HEK293 (cell line): Measurements from ENCODE around the gene BRDT.

ENCODE experiments used
- CTCF ChIA-PET: fragments of 350-600 bp; formaldehyde crosslinking; extraction: SDS; loops from one replicate; lab custom pipeline; 2021; ENCODE audit warnings: antibody characterized with exemption; lab: Yijun Ruan, JAX
- POLR2A ChIA-PET: fragments of 300-600 bp; formaldehyde crosslinking; extraction: SDS; loops from one replicate; lab custom pipeline; 2020; ENCODE audit warnings: antibody characterized with exemption, inconsistent platforms; lab: Yijun Ruan, JAX
- H3K27ac ChIP-seq: fragments of 200-500 bp; sonication (Bioruptor generic); 2 replicates; pipeline ENCODE4 v1.5.1; 2014; ENCODE audit warnings: low read depth, low read length, control low read depth, inconsistent platforms; ENCODE audit errors: extremely low read depth
- H3K36me3 ChIP-seq, 2 experiments: fragments of 200-500 bp in 1 of 2; sonication (Bioruptor generic) in 1 of 2; 1 replicate in 1 of 2; 2 replicates in 1 of 2; pipeline ENCODE4 v1.5.1; 2014 to 2017; ENCODE audit warnings: inconsistent platforms in 2 of 2, low read length in 2 of 2; ENCODE audit not compliant: control insufficient read depth in 2 of 2, insufficient read depth in 1 of 2
- H3K4me1 ChIP-seq: fragments of 200-500 bp; sonication (Bioruptor generic); 2 replicates; pipeline ENCODE4 v1.5.1; 2014; ENCODE audit warnings: mild to moderate bottlenecking, low read length, inconsistent platforms; ENCODE audit not compliant: control insufficient read depth, insufficient read depth
- H3K4me3 ChIP-seq: 2 replicates; pipeline ENCODE4 v1.5.1; 2011; ENCODE audit warnings: low read depth, mild to moderate bottlenecking, control low read depth, low read length, moderate library complexity
- H3K9me3 ChIP-seq: fragments of 200-500 bp; sonication (Bioruptor generic); 2 replicates; pipeline ENCODE4 v1.5.1; 2014; ENCODE audit warnings: low read depth, low read length, inconsistent platforms; ENCODE audit not compliant: control insufficient read depth, insufficient read depth
- BCL11A ChIP-seq: fragments of 450-650 bp; formaldehyde crosslinking; IDR thresholded peaks from 2 replicates; pipeline ENCODE4 v1.5.1; 2016; ENCODE audit warnings: low read depth, missing biosample characterization, missing genetic modification characterization
- GLI4 ChIP-seq: fragments of 450-650 bp; formaldehyde crosslinking; IDR thresholded peaks from 2 replicates; pipeline ENCODE4 v1.5.1; 2016; ENCODE audit warnings: missing biosample characterization, missing genetic modification characterization
- WT1 ChIP-seq: fragments of 450-650 bp; formaldehyde crosslinking; IDR thresholded peaks from 2 replicates; pipeline ENCODE4 v1.5.1; 2016; ENCODE audit warnings: missing biosample characterization, missing genetic modification characterization
- YY2 ChIP-seq: fragments of 450-650 bp; formaldehyde crosslinking; IDR thresholded peaks from 2 replicates; pipeline ENCODE4 v1.5.1; 2016; ENCODE audit warnings: missing biosample characterization, missing genetic modification characterization
- ZFHX2 ChIP-seq: fragments of 450-650 bp; formaldehyde crosslinking; conservative IDR thresholded peaks from 2 replicates; pipeline ENCODE4 v1.5.1; 2016; ENCODE audit warnings: missing biosample characterization, missing genetic modification characterization
- ZFP41 ChIP-seq: fragments of 450-650 bp; formaldehyde crosslinking; IDR thresholded peaks from 2 replicates; pipeline ENCODE4 v1.5.1; 2016; ENCODE audit warnings: missing biosample characterization, missing genetic modification characterization, borderline replicate concordance
- ZIC2 ChIP-seq: fragments of 450-650 bp; formaldehyde crosslinking; IDR thresholded peaks from 2 replicates; pipeline ENCODE4 v1.5.1; 2016; ENCODE audit warnings: missing biosample characterization, missing genetic modification characterization
- ZNF10 ChIP-seq: fragments of 450-650 bp; formaldehyde crosslinking; IDR thresholded peaks from 2 replicates; pipeline ENCODE4 v1.5.1; 2017; ENCODE audit warnings: missing biosample characterization, missing genetic modification characterization
- ZNF174 ChIP-seq: fragments of 450-650 bp; formaldehyde crosslinking; IDR thresholded peaks from 2 replicates; pipeline ENCODE4 v1.5.0; 2017; ENCODE audit warnings: missing biosample characterization, mild to moderate bottlenecking, missing genetic modification characterization
- ZNF184 ChIP-seq: fragments of 450-650 bp; IDR thresholded peaks from 2 replicates; pipeline ENCODE4 v1.5.1; 2018; ENCODE audit warnings: missing biosample characterization, mild to moderate bottlenecking, missing genetic modification characterization
- ZNF24 ChIP-seq: fragments of 450-650 bp; formaldehyde crosslinking; IDR thresholded peaks from 2 replicates; pipeline ENCODE4 v1.5.1; 2016; ENCODE audit warnings: missing biosample characterization, missing genetic modification characterization
- ZNF391 ChIP-seq: fragments of 450-650 bp; formaldehyde crosslinking; IDR thresholded peaks from 2 replicates; pipeline ENCODE4 v1.5.1; 2016; ENCODE audit warnings: low read depth, missing biosample characterization, missing genetic modification characterization, borderline replicate concordance
- ZNF560 ChIP-seq: fragments of 450-650 bp; formaldehyde crosslinking; IDR thresholded peaks from 2 replicates; pipeline ENCODE4 v1.5.1; 2017; ENCODE audit warnings: missing biosample characterization, missing genetic modification characterization, borderline replicate concordance
- ZNF768 ChIP-seq: fragments of 450-650 bp; formaldehyde crosslinking; IDR thresholded peaks from 2 replicates; pipeline ENCODE4 v1.5.1; 2018; ENCODE audit warnings: missing biosample characterization, mild to moderate bottlenecking, missing genetic modification characterization
- TF ChIP-seq, protein P1 (sequence below): fragments of 450-650 bp; formaldehyde crosslinking; IDR thresholded peaks from 2 replicates; pipeline ENCODE4 v1.5.1; 2016; ENCODE audit warnings: missing biosample characterization, missing genetic modification characterization
- TF ChIP-seq, protein P2 (sequence below): fragments of 450-650 bp; formaldehyde crosslinking; IDR thresholded peaks from 2 replicates; pipeline ENCODE4 v1.5.1; 2017; ENCODE audit warnings: missing biosample characterization, missing genetic modification characterization
- TF ChIP-seq, protein P3 (sequence below): fragments of 450-650 bp; formaldehyde crosslinking; IDR thresholded peaks from 2 replicates; pipeline ENCODE4 v1.5.1; 2016; ENCODE audit warnings: missing biosample characterization, missing genetic modification characterization

The BRDT gene

GRCh38 chr1:91916811-91917460, 32.3 kb upstream of the BRDT start:
- CTCF ChIA-PET = interaction anchor here (0.6 kb wide), 1 partner anchor 28 kb away, joined by 3 read pairs; no protein-coding TSS in a partner anchor
- no peaks in the 10 kb centered on the region for H3K9me3 ChIP-seq
- H3K4me3 ChIP-seq = no peak overlapping the region
- no peaks in the 10 kb centered on the region for H3K36me3 ChIP-seq
- no peaks in the 10 kb centered on the region for H3K4me1 ChIP-seq
- H3K27ac ChIP-seq = no peak overlapping the region
- TF ChIP-seq, protein P1, sequence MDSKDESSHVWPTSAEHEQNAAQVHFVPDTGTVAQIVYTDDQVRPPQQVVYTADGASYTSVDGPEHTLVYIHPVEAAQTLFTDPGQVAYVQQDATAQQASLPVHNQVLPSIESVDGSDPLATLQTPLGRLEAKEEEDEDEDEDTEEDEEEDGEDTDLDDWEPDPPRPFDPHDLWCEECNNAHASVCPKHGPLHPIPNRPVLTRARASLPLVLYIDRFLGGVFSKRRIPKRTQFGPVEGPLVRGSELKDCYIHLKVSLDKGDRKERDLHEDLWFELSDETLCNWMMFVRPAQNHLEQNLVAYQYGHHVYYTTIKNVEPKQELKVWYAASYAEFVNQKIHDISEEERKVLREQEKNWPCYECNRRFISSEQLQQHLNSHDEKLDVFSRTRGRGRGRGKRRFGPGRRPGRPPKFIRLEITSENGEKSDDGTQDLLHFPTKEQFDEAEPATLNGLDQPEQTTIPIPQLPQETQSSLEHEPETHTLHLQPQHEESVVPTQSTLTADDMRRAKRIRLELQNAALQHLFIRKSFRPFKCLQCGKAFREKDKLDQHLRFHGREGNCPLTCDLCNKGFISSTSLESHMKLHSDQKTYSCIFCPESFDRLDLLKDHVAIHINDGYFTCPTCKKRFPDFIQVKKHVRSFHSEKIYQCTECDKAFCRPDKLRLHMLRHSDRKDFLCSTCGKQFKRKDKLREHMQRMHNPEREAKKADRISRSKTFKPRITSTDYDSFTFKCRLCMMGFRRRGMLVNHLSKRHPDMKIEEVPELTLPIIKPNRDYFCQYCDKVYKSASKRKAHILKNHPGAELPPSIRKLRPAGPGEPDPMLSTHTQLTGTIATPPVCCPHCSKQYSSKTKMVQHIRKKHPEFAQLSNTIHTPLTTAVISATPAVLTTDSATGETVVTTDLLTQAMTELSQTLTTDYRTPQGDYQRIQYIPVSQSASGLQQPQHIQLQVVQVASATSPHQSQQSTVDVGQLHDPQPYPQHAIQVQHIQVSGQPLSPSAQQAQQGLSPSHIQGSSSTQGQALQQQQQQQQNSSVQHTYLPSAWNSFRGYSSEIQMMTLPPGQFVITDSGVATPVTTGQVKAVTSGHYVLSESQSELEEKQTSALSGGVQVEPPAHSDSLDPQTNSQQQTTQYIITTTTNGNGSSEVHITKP (tag by site-specific recombination) = peak; percentile 77
- TF ChIP-seq ZNF10 (tag by site-specific recombination) (no peak), ZFP41 (tag by site-specific recombination) (no peak)
- TF ChIP-seq, all 188 proteins: peak for 1
- POLR2A ChIA-PET = no interaction called here

DNA sequence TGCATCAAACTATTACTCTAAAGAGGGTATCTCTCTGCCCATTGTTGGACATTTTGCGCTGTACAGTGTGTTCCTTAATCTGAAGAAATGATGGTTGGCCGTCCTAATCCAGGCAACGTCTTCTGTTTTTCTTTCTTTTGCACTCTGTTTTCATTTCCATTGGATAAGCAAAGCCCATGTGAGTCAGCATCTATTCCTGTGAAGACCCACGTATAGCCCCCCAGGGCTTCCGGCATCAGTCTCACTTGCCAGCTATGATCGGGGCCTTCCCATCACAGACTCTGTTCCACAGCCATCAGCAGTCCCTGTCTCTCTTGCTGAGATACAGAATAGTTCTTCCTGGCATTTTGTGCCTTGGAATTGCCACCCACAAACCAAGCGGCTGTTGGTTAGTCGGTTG, 29.2 kb upstream of the BRDT start:
- CTCF ChIA-PET = interaction anchor here (0.6 kb wide), 1 partner anchor 754 kb away, joined by 3 read pairs; no protein-coding TSS in a partner anchor

More for the DNA sequence above, 29.2 kb upstream of the BRDT start:
- Histone ChIP-seq H3K9me3 (no peaks in the 10 kb centered on the region), H3K4me1 (no peaks in the 10 kb centered on the region), H3K4me3 (no peak overlapping the region), H3K27ac (no peak overlapping the region), H3K36me3 (no peaks in the 10 kb centered on the region)
- TF ChIP-seq BCL11A (no peak), ZNF174 (tag by site-specific recombination) (no peak), YY2 (tag by site-specific recombination) (no peak), ZNF10 (tag by site-specific recombination) (no peak), ZNF768 (tag by site-specific recombination) (no peak), ZIC2 (tag by site-specific recombination) (no peak), ZFHX2 (tag by site-specific recombination) (no peak), ZNF184 (tag by site-specific recombination) (no peak), ZNF560 (tag by site-specific recombination) (no peak), WT1 (tag by site-specific recombination) (no peak), GLI4 (tag by site-specific recombination) (no peak), ZNF391 (tag by site-specific recombination) (no peak), ZNF24 (no peak)
- TF ChIP-seq, protein P2, sequence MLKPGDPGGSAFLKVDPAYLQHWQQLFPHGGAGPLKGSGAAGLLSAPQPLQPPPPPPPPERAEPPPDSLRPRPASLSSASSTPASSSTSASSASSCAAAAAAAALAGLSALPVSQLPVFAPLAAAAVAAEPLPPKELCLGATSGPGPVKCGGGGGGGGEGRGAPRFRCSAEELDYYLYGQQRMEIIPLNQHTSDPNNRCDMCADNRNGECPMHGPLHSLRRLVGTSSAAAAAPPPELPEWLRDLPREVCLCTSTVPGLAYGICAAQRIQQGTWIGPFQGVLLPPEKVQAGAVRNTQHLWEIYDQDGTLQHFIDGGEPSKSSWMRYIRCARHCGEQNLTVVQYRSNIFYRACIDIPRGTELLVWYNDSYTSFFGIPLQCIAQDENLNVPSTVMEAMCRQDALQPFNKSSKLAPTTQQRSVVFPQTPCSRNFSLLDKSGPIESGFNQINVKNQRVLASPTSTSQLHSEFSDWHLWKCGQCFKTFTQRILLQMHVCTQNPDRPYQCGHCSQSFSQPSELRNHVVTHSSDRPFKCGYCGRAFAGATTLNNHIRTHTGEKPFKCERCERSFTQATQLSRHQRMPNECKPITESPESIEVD (tag by site-specific recombination) = no peak
- TF ChIP-seq, protein P1 (tag by site-specific recombination) = no peak
- TF ChIP-seq, protein P3, sequence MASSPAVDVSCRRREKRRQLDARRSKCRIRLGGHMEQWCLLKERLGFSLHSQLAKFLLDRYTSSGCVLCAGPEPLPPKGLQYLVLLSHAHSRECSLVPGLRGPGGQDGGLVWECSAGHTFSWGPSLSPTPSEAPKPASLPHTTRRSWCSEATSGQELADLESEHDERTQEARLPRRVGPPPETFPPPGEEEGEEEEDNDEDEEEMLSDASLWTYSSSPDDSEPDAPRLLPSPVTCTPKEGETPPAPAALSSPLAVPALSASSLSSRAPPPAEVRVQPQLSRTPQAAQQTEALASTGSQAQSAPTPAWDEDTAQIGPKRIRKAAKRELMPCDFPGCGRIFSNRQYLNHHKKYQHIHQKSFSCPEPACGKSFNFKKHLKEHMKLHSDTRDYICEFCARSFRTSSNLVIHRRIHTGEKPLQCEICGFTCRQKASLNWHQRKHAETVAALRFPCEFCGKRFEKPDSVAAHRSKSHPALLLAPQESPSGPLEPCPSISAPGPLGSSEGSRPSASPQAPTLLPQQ (tag by site-specific recombination) = no peak
- POLR2A ChIA-PET = no interaction called here
